Activated T-helper 1 cell treated with anti-CD3 and anti-CD28 coated beads, Interleukin-12 subunit alpha, Interleukin-12 subunit beta, Interleukin-2, Interleukin-4 antibody, amounts not matched to agents 30 ng/mL and 10 ng/mL and 1 ng/mL, durations not matched to agents 14 hours and 24 hours and 36 hours (primary cell): ENCODE results near the gene DCLK1. TPM values are rescaled to one million over a fixed set of nuclear protein-coding genes. Genes with fewer than 3 reads are reported as not detected.

Source experiments
- DNase-seq: peaks from one replicate; pipeline ENCODE4 v3.0.0; 2021; ENCODE audit warnings: low spot score
- H3K27ac Mint-ChIP-seq: one replicate; pipeline ENCODE4 v1.8.0; 2021; ENCODE audit warnings: mild to moderate bottlenecking, mixed read lengths
- H3K27me3 Mint-ChIP-seq: one replicate; pipeline ENCODE4 v1.8.0; 2022; ENCODE audit warnings: mild to moderate bottlenecking, moderate library complexity, mixed read lengths; ENCODE audit not compliant: insufficient read depth
- H3K36me3 Mint-ChIP-seq: one replicate; pipeline ENCODE4 v1.8.0; 2021; ENCODE audit warnings: low read depth, mixed read lengths
- H3K4me1 Mint-ChIP-seq: one replicate; pipeline ENCODE4 v1.8.0; 2021; ENCODE audit warnings: low read depth, mixed read lengths
- H3K4me3 Mint-ChIP-seq: one replicate; pipeline ENCODE4 v1.8.0; 2021; ENCODE audit warnings: mild to moderate bottlenecking, moderate library complexity, mixed read lengths
- H3K9me3 Mint-ChIP-seq: one replicate; pipeline ENCODE4 v1.8.0; 2021; ENCODE audit warnings: mixed read lengths
- intact Hi-C: fragments of 100-400 bp; cut with micrococcal nuclease; formaldehyde crosslinking; loops from one replicate; pipeline ENCODE4 v1.15.1; 2024
- total RNA-seq: library from RNA; stranded (reverse); gene quantifications from 2 replicates; pipeline ENCODE4 v1.2.3, GENCODE V29; 2022

Gene DCLK1
- total RNA-seq, 1 donor from 2014 or later = not detected

- Mint-ChIP-seq H3K27ac (no peak overlapping the region), H3K9me3 (no peaks in the 10 kb centered on the region), H3K36me3 (no peaks in the 10 kb centered on the region), H3K4me3 (no peak overlapping the region), H3K4me1 (no peaks in the 10 kb centered on the region), H3K27me3 (no peaks in the 10 kb centered on the region)
- DNase-seq = no peak
- intact Hi-C loops = no loop called here
Measured at GRCh38 chr13:35835989-35836388, 295.2 kb downstream of the DCLK1 start.

- H3K4me3 Mint-ChIP-seq = no peak overlapping the region
- H3K27me3 Mint-ChIP-seq = no peaks in the 10 kb centered on the region
- H3K36me3 Mint-ChIP-seq = no peaks in the 10 kb centered on the region
- DNase-seq = no peak
- H3K4me1 Mint-ChIP-seq = no peaks in the 10 kb centered on the region
- intact Hi-C loops = no loop called here
- no peaks in the 10 kb centered on the region for H3K9me3 Mint-ChIP-seq
- no peak overlapping the region for H3K27ac Mint-ChIP-seq
Measured at GRCh38 chr13:35833608-35834275, 297.4 kb downstream of the DCLK1 start.

DNA sequence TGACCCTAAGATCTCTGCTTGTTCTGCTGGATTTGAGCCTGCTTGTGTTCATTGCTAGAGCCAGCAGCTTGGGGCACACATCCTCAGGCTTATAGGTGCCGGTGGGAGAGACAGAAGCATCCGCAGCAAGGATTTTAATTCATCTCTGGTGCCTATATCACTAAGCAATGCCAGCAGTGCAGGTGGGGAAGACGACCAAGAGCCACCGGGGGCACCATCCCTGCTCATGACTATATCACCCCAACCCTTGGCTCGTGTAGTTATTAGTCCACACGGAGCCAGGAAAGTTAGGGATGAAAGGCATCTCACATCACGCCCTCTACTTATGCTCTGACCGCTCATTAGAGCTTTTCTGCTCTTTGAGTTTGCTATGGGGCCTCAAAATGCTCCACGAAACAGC, 298.2 kb downstream of the DCLK1 start:
- Mint-ChIP-seq H3K4me1 (no peaks in the 10 kb centered on the region), H3K27me3 (no peaks in the 10 kb centered on the region), H3K4me3 (no peak overlapping the region), H3K9me3 (no peaks in the 10 kb centered on the region), H3K36me3 (no peaks in the 10 kb centered on the region), H3K27ac (no peak overlapping the region)
- no peak for DNase-seq
- intact Hi-C loops = no loop called here

DNA sequence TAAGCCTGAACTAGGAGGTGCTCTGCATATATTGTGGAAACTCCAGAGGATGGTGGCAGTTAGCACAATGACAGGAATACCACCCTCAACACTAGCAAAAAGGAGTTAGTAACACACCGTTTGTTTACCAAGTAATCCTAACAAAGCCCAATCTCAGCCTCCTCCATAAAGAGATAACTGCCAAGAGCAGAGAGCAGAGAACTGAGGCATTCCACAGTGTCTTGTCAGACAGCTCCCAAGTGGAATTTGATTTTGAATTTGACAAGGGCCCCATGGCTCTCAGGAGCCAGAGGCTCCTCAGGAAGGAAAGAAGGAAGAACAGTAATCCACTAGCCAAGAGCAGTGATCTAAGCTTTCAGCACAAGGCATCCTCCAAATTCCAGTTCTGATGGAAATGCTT, 298.6 kb downstream of the DCLK1 start:
- Mint-ChIP-seq H3K4me3 (no peak overlapping the region), H3K27me3 (no peaks in the 10 kb centered on the region), H3K9me3 (no peaks in the 10 kb centered on the region), H3K4me1 (no peaks in the 10 kb centered on the region), H3K36me3 (no peaks in the 10 kb centered on the region), H3K27ac (no peak overlapping the region)
- intact Hi-C loops = no loop called here
- DNase-seq = no peak

GRCh38 chr13:35830850-35831450, 300.2 kb downstream of the DCLK1 start:
- DNase-seq = no peak
- no peaks in the 10 kb centered on the region for H3K27me3 Mint-ChIP-seq
- no peaks in the 10 kb centered on the region for H3K4me1 Mint-ChIP-seq
- H3K36me3 Mint-ChIP-seq = no peaks in the 10 kb centered on the region
- H3K27ac Mint-ChIP-seq = no peak overlapping the region
- H3K9me3 Mint-ChIP-seq = no peaks in the 10 kb centered on the region
- H3K4me3 Mint-ChIP-seq = no peak overlapping the region
- intact Hi-C loops = no loop called here

GRCh38 chr13:35826626-35827254, 304.4 kb downstream of the DCLK1 start:
- no peaks in the 10 kb centered on the region for H3K4me1 Mint-ChIP-seq
- no peak overlapping the region for H3K27ac Mint-ChIP-seq
- H3K9me3 Mint-ChIP-seq = no peaks in the 10 kb centered on the region
- no peaks in the 10 kb centered on the region for H3K27me3 Mint-ChIP-seq
- intact Hi-C loops = no loop called here
- no peak for DNase-seq
- no peak overlapping the region for H3K4me3 Mint-ChIP-seq
- H3K36me3 Mint-ChIP-seq = no peaks in the 10 kb centered on the region

DNA sequence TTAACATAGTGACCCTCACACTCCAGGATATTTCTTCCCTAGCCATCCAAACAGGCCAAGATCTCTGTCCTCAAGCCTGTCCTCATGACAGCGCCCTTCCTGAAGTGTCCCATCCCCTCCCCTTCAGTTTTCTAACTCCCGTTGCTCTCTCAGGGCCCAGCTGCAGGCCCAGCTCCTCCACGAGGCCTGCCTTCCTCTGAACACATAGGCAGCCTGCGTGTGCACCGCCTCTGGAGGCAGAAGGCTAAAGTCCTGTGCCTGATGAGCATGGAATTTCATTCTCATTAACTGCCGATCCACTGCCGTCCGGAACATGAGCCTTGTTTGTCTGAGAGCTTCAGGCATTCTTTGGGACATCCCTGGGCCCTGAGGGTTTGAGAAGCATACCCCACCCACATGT, 306.4 kb downstream of the DCLK1 start:
- intact Hi-C loops = no loop called here
- H3K4me3 Mint-ChIP-seq = no peak overlapping the region
- no peak overlapping the region for H3K27ac Mint-ChIP-seq
- H3K4me1 Mint-ChIP-seq = no peaks in the 10 kb centered on the region
- no peaks in the 10 kb centered on the region for H3K9me3 Mint-ChIP-seq
- DNase-seq = no peak
- H3K36me3 Mint-ChIP-seq = no peaks in the 10 kb centered on the region
- H3K27me3 Mint-ChIP-seq = no peaks in the 10 kb centered on the region

DNA sequence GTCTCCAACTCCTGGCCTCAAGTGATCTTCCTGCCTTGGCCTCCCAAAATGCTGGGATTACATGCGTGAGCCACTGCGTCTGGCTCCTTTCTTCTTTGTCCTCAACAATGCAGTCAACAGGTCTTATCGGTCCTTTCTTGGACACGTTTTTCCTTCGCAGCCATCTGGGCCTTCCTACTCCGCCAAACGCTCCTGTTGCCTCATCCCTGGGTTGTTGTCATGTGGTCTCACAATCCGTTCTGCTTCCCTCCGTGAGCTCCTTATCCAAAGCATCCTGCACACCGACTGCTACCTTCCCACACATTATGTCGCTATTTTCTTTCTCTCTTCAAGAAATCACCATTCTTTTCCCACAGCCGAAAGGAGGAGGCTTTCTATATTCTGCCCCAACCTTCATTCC, 306.8 kb downstream of the DCLK1 start:
- Mint-ChIP-seq H3K9me3 (no peaks in the 10 kb centered on the region), H3K27me3 (no peaks in the 10 kb centered on the region), H3K36me3 (no peaks in the 10 kb centered on the region), H3K4me1 (no peaks in the 10 kb centered on the region), H3K27ac (no peak overlapping the region), H3K4me3 (no peak overlapping the region)
- no peak for DNase-seq
- intact Hi-C loops = no loop called here

DNA sequence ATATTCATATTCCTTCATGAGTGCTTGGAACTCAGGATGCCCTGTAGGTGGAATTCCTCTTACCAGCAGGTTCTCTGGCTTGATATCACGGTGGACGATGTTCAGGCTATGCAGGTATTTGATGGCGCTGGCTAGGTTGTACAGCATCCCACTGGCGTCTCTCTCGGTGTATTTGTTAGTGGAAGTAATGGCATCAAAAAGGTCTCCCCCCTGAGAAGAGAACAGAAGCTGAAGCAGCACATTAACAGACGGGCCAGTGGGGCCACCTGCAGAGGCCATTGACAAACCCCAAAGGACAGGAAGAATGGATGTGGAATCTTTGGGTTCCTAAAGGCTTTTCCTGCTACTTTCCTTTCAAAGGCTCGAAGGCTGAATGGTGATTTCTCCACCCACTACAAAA, 308.5 kb downstream of the DCLK1 start:
- no peaks in the 10 kb centered on the region for H3K36me3 Mint-ChIP-seq
- no peak overlapping the region for H3K4me3 Mint-ChIP-seq
- no peak for DNase-seq
- H3K4me1 Mint-ChIP-seq = no peaks in the 10 kb centered on the region
- no peaks in the 10 kb centered on the region for H3K27me3 Mint-ChIP-seq
- no peak overlapping the region for H3K27ac Mint-ChIP-seq
- no peaks in the 10 kb centered on the region for H3K9me3 Mint-ChIP-seq
- intact Hi-C loops = no loop called here

GRCh38 chr13:35818633-35819067, 312.5 kb downstream of the DCLK1 start:
- Mint-ChIP-seq H3K27ac (no peak overlapping the region), H3K36me3 (no peaks in the 10 kb centered on the region), H3K4me3 (no peak overlapping the region), H3K27me3 (no peaks in the 10 kb centered on the region), H3K4me1 (no peaks in the 10 kb centered on the region), H3K9me3 (no peaks in the 10 kb centered on the region)
- intact Hi-C loops = no loop called here
- no peak for DNase-seq

DNA sequence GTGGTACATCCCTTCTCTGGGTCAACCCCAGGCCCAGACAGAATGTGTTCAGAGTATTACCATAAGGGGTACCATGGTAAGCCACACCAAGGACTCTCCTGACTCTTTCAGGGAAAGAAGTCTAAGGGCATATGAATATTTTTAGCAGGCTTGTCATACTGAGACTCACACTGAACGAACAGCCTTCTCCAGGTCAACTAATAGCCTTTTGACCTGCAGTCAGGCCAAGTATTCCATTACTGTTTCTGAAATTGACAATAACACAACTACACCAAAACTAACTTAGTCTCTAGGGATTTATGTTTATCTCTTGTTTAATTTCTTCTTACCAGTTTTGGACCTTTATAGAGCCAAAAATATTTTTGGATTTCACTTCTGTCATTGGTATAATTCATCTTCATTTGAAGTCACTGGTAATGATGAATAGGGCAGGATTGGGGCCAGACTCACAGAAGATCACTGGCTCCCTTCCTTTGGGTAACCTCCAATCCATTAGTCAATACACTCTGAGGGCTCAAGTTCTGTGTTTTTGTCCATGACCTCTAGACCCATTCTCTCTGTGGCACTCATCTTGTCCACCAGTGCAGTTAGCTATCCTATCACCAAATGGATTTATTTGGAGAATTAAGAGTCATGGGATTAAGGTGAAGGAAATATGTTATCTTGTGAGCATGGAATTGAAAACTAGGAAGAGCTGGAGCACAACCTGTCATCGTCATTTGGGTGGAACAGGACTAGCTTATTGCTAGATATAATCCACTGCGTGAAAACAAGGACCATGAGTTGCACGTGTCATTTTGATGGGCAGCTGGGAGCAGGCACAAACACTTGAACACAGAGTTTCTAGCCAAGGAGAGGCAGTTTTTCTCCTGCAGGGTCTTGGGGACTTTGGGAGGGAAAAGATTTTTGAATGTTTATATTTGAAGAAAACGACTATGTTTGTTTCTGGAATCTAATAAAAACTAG, 313.3 kb downstream of the DCLK1 start:
- no peak for DNase-seq
- Mint-ChIP-seq H3K36me3 (no peaks in the 10 kb centered on the region), H3K27me3 (no peaks in the 10 kb centered on the region), H3K9me3 (no peaks in the 10 kb centered on the region), H3K4me3 (no peak overlapping the region), H3K27ac (no peak overlapping the region), H3K4me1 (no peaks in the 10 kb centered on the region)
- intact Hi-C loops = no loop called here

- no peak overlapping the region for H3K4me3 Mint-ChIP-seq
- H3K27ac Mint-ChIP-seq = no peak overlapping the region
- H3K27me3 Mint-ChIP-seq = no peaks in the 10 kb centered on the region
- H3K36me3 Mint-ChIP-seq = no peaks in the 10 kb centered on the region
- intact Hi-C loops = no loop called here
- no peaks in the 10 kb centered on the region for H3K9me3 Mint-ChIP-seq
- DNase-seq = no peak
- no peaks in the 10 kb centered on the region for H3K4me1 Mint-ChIP-seq
Measured at GRCh38 chr13:35814605-35815011, 316.6 kb downstream of the DCLK1 start.

DNA sequence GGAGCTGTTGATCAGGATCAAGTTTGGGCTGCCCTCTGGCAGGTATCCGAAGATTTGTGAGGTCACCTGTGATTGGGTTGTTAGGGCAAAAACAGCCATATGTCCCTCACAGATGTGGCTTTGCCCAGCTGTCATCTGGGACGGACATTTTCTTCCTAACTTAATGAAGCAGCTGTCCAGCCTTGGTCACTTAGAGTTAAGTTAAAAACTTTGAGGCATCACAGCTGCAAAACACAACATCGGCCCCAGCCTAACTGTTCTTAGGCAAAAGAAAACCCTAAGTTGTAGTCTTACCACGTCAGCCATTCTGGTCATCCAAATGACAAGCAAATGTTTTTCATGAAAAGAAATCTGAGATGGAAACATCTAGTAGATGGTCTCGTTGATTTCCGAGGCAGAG, 318.4 kb downstream of the DCLK1 start:
- Mint-ChIP-seq H3K4me1 (no peaks in the 10 kb centered on the region), H3K9me3 (no peaks in the 10 kb centered on the region), H3K27me3 (no peaks in the 10 kb centered on the region), H3K36me3 (no peaks in the 10 kb centered on the region), H3K4me3 (no peak overlapping the region), H3K27ac (no peak overlapping the region)
- intact Hi-C loops = no loop called here
- no peak for DNase-seq
